Esophagus muscularis mucosa (tissue), 4 donors: ENCODE results near the gene CYS1. TPM values are rescaled to one million over a fixed set of nuclear protein-coding genes. Genes with fewer than 3 reads are reported as not detected.
A peak's percentile ranks its signal among the peaks of the same experiment; 100 is the strongest.

Source experiments
- DNase-seq: peaks from one replicate; pipeline ENCODE4 v3.0.0-alpha.2; 2017; ENCODE audit errors: extremely low spot score
- H3K27ac ChIP-seq, 4 donors: fragments of 200-600 bp; sonication (generic); replicated peaks in 1 of 4; 1 replicate in 3 of 4; 2 replicates in 1 of 4; pipeline ENCODE4 v1.5.1; 2016 to 2019; ENCODE audit warnings: mild to moderate bottlenecking in 1 of 4
- H3K27me3 ChIP-seq, 4 donors: fragments of 200-600 bp; sonication (generic); one replicate each; pipeline versions ENCODE4 v1.5.1 to v1.6.0; 2016 to 2019
- H3K36me3 ChIP-seq, 4 donors: fragments of 200-600 bp; sonication (generic); one replicate each; pipeline ENCODE4 v1.5.1; 2016 to 2019
- H3K4me1 ChIP-seq, 4 donors: fragments of 200-600 bp; sonication (generic); one replicate each; pipeline ENCODE4 v1.5.1; 2016 to 2019
- H3K4me3 ChIP-seq, 4 donors: fragments of 200-600 bp; sonication (generic); 1 replicate in 2 of 4; 2 replicates in 2 of 4; pipeline ENCODE4 v1.5.1; 2016 to 2019; ENCODE audit warnings: mild to moderate bottlenecking in 4 of 4, moderate library complexity in 1 of 4
- H3K9me3 ChIP-seq, 4 donors: fragments of 200-600 bp; sonication (generic); 1 replicate in 3 of 4; 2 replicates in 1 of 4; pipeline ENCODE4 v1.5.1; 2016 to 2019
- EP300 ChIP-seq: sonication (generic); formaldehyde crosslinking; IDR thresholded peaks from one replicate; pipeline ENCODE4 v1.6.1; 2017; ENCODE audit warnings: antibody characterized with exemption
- POLR2A ChIP-seq: fragments of 450-650 bp; IDR thresholded peaks from one replicate; pipeline ENCODE4 v1.6.1; 2017; ENCODE audit warnings: antibody characterized with exemption, moderate library complexity, mild to moderate bottlenecking, low read depth
- POLR2AphosphoS5 ChIP-seq, 2 donors: sonication (generic); formaldehyde crosslinking; IDR thresholded peaks; one replicate each; pipeline ENCODE4 v1.6.1; 2017; ENCODE audit warnings: antibody characterized with exemption in 2 of 2
- WGBS: methylation state at CpG from one replicate; pipeline ENCODE4 v1.1.5; 2018; 5-methylcytosine and 5-hydroxymethylcytosine counted together
- intact Hi-C: fragments of 100-400 bp; cut with DNase I; formaldehyde crosslinking; loops from one replicate; pipeline ENCODE4 v1.15.1; 2023
- total RNA-seq, 4 donors: library from RNA; depleted of rRNA; stranded (reverse); fragments of >200 nt; gene quantifications; one replicate each; pipeline versions ENCODE4 v1.1.0 to v1.2.1, GENCODE V29; 2016
- TF ChIP-seq, protein P1 (sequence below), 3 experiments: fragments of 200-600 bp in 2 of 3; fragments of 450-650 bp in 1 of 3; sonication (generic) in 2 of 3; IDR thresholded peaks; one replicate each; pipeline ENCODE4 v1.5.1; 2017 to 2019; ENCODE audit warnings: antibody characterized with exemption in 3 of 3, mild to moderate bottlenecking in 2 of 3, moderate library complexity in 1 of 3

Gene CYS1
- total RNA-seq, 4 donors from 2014 or later: 16.9 to 56.4 (median 35.4) TPM

DNA sequence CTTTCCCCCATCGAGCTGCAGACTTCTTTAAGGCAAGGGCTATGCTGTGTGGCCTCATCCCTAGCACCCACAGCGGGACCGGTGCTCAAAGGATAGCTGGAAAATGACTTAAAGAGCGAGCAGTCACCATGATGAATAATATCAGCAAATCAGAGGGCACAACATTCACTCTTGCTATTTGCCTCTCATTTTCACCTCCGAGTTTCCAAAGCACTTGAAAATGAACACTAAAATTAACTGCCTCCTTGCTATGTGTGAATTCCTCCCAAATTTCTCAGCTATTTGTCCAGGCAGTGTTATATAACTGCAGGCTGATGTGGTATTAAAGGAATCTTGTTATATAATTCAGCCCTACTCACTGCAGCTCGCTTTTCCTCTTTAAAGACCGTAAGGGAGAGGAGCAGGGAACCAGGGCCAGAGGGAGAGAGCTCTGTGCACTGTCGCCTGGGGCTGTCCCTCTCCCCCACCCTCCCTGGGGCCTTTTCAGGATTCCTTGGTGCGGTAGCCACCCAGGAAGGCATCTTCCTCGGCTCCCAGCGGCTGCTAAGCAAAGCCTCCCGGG lies 1.4 kb downstream of the CYS1 start:
- Histone ChIP-seq H3K36me3 (no peaks in the 10 kb centered on the region), H3K27ac (peak overlapping the region; percentile 91 to 97 (median 94)), H3K27me3 (peaks cover 0 to 12% (median 0%) of the 10 kb centered on the region in 4 donors), H3K9me3 (no peaks in the 10 kb centered on the region), H3K4me1 (peaks cover 6 to 57% (median 46%) of the 10 kb centered on the region in 4 donors), H3K4me3 (peak overlapping the region; percentile 69 to 84 (median 75))
- WGBS: 20% methylated on average over 8 of the region's 12 CpGs
- no peak for DNase-seq
- TF ChIP-seq POLR2A: no peak
- peak in 1 of 2 donors; percentile 42 for TF ChIP-seq POLR2AphosphoS5 (IDR thresholded peaks at IDR 0.05)
- intact Hi-C loops: no loop called here

DNA sequence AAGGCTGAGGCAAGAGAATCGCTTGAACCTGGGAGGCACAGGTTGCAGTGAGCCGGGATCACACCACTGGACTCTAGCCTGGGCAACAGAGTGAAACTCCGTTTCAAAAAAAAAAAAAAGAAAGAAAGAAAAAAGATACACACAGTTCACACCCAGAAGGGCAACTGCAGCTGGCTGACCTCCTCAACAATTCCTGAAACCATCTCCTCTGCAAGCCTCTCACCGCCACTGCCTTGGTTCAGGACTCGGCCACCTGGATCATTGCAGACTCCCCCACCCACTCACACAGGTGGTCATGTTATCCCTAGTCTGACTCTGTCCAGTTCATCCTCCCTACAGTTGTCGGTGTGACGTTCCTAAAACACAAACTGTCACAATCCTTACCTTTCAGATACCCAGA lies 2.2 kb downstream of the CYS1 start:
- Histone ChIP-seq H3K9me3 (no peaks in the 10 kb centered on the region), H3K4me3 (no peak overlapping the region), H3K27ac (peak overlapping the region; percentile 91 to 97 (median 94)), H3K27me3 (peaks cover 0 to 12% (median 0%) of the 10 kb centered on the region in 4 donors), H3K36me3 (no peaks in the 10 kb centered on the region), H3K4me1 (peaks cover 6 to 57% (median 46%) of the 10 kb centered on the region in 4 donors)
- 82% methylated on average over 7 of the region's 7 CpGs for WGBS
- intact Hi-C loops: no loop called here
- DNase-seq: no peak
- no peak for TF ChIP-seq EP300
- TF ChIP-seq, protein P1, sequence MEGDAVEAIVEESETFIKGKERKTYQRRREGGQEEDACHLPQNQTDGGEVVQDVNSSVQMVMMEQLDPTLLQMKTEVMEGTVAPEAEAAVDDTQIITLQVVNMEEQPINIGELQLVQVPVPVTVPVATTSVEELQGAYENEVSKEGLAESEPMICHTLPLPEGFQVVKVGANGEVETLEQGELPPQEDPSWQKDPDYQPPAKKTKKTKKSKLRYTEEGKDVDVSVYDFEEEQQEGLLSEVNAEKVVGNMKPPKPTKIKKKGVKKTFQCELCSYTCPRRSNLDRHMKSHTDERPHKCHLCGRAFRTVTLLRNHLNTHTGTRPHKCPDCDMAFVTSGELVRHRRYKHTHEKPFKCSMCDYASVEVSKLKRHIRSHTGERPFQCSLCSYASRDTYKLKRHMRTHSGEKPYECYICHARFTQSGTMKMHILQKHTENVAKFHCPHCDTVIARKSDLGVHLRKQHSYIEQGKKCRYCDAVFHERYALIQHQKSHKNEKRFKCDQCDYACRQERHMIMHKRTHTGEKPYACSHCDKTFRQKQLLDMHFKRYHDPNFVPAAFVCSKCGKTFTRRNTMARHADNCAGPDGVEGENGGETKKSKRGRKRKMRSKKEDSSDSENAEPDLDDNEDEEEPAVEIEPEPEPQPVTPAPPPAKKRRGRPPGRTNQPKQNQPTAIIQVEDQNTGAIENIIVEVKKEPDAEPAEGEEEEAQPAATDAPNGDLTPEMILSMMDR (IDR thresholded peaks at IDR 0.05): no peak
- no peak for TF ChIP-seq POLR2AphosphoS5 (IDR thresholded peaks at IDR 0.05)
- TF ChIP-seq POLR2A: no peak

DNA sequence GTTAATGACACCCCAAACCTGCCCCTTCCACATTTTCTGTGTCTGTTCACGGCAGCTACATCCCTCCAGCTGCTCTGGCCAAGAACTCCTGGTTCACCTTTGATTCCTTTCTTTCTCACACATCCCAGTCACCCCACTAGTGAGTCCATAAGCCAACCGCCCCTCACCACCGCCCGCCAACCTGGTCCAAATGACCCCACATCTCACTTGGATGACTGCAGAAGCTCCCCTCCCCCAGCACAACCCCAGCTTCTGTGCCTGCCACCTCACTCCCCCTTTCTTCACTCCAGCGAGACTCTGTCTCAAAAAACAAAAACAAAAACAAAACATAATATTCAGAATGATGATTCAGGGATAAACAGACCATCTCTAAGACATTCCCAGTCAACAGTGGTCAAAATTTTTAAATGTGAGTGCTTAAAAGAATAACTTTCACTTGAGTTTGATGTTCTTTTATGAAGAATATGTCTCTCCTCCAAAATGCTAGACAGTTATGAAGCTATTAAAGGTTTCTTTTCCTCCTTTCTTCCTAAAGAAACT lies 3.2 kb downstream of the CYS1 start:
- H3K27me3 ChIP-seq: peaks cover 0 to 8% (median 0%) of the 10 kb centered on the region in 4 donors
- DNase-seq: no peak
- peaks cover 9 to 63% (median 49%) of the 10 kb centered on the region in 4 donors for H3K4me1 ChIP-seq
- H3K27ac ChIP-seq: no peak overlapping the region
- 87% methylated on average over 5 of the region's 5 CpGs for WGBS
- intact Hi-C loops: no loop called here
- no peak overlapping the region for H3K4me3 ChIP-seq
- H3K36me3 ChIP-seq: no peaks in the 10 kb centered on the region
- no peaks in the 10 kb centered on the region for H3K9me3 ChIP-seq
- TF ChIP-seq, protein P1 (IDR thresholded peaks at IDR 0.05): no peak
- TF ChIP-seq POLR2AphosphoS5 (IDR thresholded peaks at IDR 0.05) (no peak), POLR2A (no peak), EP300 (no peak)

DNA sequence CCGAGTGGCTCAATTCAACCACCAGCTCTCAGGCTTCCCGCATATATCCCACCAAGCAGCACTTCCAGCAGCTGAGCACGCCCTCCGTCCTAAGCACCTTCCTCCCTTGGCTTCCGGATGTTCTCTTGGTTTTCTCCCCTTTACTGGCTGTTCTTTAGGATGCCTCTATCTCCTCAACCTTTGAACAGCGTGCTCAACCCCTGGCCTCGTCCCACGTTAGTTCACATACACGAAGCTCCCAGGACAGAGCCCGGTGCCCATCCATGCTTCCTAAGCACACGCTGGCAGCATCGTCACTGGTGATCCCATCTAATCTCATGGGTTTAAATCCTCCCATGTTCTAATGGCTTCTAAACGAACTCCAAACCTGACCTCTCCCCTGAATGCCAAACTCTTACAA lies 3.7 kb downstream of the CYS1 start:
- intact Hi-C loops: no loop called here

DNA sequence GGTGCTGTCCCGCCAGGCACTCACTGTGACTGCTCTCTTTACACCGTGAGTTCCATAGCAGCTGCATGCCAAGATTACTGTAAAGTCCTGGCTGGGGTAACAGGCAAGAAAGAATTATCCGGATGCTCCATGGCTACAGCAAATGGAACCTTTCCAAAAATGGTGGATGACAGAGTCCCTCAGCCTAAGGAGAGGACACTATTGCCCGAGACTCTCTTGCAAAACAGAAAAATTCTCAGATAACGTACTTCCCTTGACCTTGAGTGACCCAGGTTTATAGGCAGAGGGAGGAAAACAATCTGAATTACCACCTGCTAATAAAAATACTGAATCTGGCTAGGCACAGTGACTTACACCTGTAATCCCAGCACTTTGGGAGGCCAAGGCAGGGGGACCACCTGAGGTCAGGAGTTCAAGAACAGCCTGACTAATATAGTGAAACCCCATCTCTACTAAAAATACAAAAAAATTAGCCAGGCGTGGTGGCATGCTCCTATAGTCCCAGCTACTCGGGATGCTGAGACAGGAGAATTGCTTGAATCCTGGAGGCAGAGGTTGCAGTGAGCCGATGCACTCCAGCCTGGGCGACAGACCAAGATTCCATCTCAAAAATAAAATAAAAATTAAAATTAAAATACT lies 4.5 kb downstream of the CYS1 start:
- Histone ChIP-seq H3K27ac (no peak overlapping the region), H3K4me3 (no peak overlapping the region), H3K9me3 (no peaks in the 10 kb centered on the region), H3K27me3 (peaks cover 0 to 6% (median 0%) of the 10 kb centered on the region in 4 donors), H3K4me1 (peaks cover 8 to 57% (median 46%) of the 10 kb centered on the region in 4 donors), H3K36me3 (no peaks in the 10 kb centered on the region)
- 58% methylated on average over 9 of the region's 9 CpGs for WGBS
- intact Hi-C loops: loop anchor here (2.0 kb wide), 1 partner anchor 21 kb away; no protein-coding TSS in a partner anchor
- TF ChIP-seq POLR2AphosphoS5 (IDR thresholded peaks at IDR 0.05) (no peak), POLR2A (no peak), EP300 (no peak)
- TF ChIP-seq, protein P1 (IDR thresholded peaks at IDR 0.05): no peak
- DNase-seq: no peak

More for the DNA sequence above, 3.7 kb downstream of the CYS1 start:
- no peak for DNase-seq
- Histone ChIP-seq H3K27me3 (peaks cover 0 to 8% (median 0%) of the 10 kb centered on the region in 4 donors), H3K36me3 (no peaks in the 10 kb centered on the region), H3K4me1 (peaks cover 9 to 63% (median 49%) of the 10 kb centered on the region in 4 donors), H3K27ac (no peak overlapping the region), H3K4me3 (no peak overlapping the region), H3K9me3 (no peaks in the 10 kb centered on the region)
- no peak for TF ChIP-seq POLR2A
- TF ChIP-seq, protein P1 (IDR thresholded peaks at IDR 0.05): no peak
- 85% methylated on average over 13 of the region's 13 CpGs for WGBS
